B cell (primary cell): ENCODE measurements around the gene MAP4K5. TPM values are rescaled to one million over a fixed set of nuclear protein-coding genes. Genes with fewer than 3 reads are reported as not detected.

Experiments
- ATAC-seq: fragments of 200-7000 bp; cut with Tn5 transposase; one replicate; pipeline ENCODE4 v1.10.0; 2021; ENCODE audit warnings: low read depth, mild to moderate bottlenecking, moderate number of reproducible peaks, moderate library complexity
- CTCF ChIA-PET: fragments of 350-600 bp; sonication (Branson Sonifier 250); formaldehyde crosslinking; loops from one replicate; lab custom pipeline; 2021; ENCODE audit warnings: antibody characterized with exemption, inconsistent platforms; lab: Charles Lee
- POLR2A ChIA-PET: fragments of 350-600 bp; sonication (Branson Sonifier 250); formaldehyde crosslinking; loops from one replicate; lab custom pipeline; 2021; ENCODE audit warnings: antibody characterized with exemption; lab: Charles Lee
- DNase-seq: peaks from one replicate; pipeline ENCODE4 v3.0.0; 2013
- H2AFZ ChIP-seq: 2 replicates; pipeline ENCODE4 v1.6.1; 2012; ENCODE audit warnings: mild to moderate bottlenecking, low read depth, low read length; ENCODE audit not compliant: insufficient read depth, poor library complexity, severe bottlenecking
- H3K27ac ChIP-seq, 2 donors: 1 replicate in 1 of 2; 2 replicates in 1 of 2; pipeline ENCODE4 v1.5.1; 2012 to 2013; ENCODE audit warnings: low read length in 2 of 2, mild to moderate bottlenecking in 2 of 2, moderate library complexity in 1 of 2
- H3K27me3 ChIP-seq, 4 experiments: fragments of 200-600 bp in 1 of 4; sonication (generic) in 1 of 4; replicated peaks in 1 of 4; 1 replicate in 2 of 4; 2 replicates in 2 of 4; pipeline versions ENCODE4 v1.6.1 to v1.7.0; 2013 to 2016; ENCODE audit warnings: low read length in 3 of 4, mild to moderate bottlenecking in 2 of 4, mixed read lengths in 1 of 4, moderate library complexity in 1 of 4; ENCODE audit not compliant: insufficient read depth in 4 of 4, control insufficient read depth in 3 of 4; ENCODE audit errors: control extremely low read depth in 1 of 4
- H3K36me3 ChIP-seq, 2 experiments: replicated peaks in 1 of 2; 1 replicate in 1 of 2; 2 replicates in 1 of 2; pipeline versions ENCODE4 v1.6.1 to v1.7.1; 2013; ENCODE audit warnings: low read length in 1 of 2; ENCODE audit not compliant: insufficient read depth in 2 of 2, control insufficient read depth in 1 of 2; ENCODE audit errors: control extremely low read depth in 1 of 2, extremely low read depth in 1 of 2
- H3K4me1 ChIP-seq, 2 donors: fragments of 200-600 bp in 1 of 2; sonication (generic) in 1 of 2; 1 replicate in 1 of 2; 2 replicates in 1 of 2; pipeline versions ENCODE4 v1.5.1 to v1.6.1; 2013 to 2017; ENCODE audit warnings: low read length in 2 of 2; ENCODE audit not compliant: control insufficient read depth in 2 of 2, insufficient read depth in 2 of 2
- H3K4me2 ChIP-seq: replicated peaks from 2 replicates; pipeline ENCODE3; 2012; ENCODE audit warnings: mild to moderate bottlenecking, low read depth, low read length; ENCODE audit not compliant: poor library complexity, severe bottlenecking
- H3K4me3 ChIP-seq, 5 experiments: fragments of 200-600 bp in 1 of 5; sonication (generic) in 1 of 5; 1 replicate in 3 of 5; 2 replicates in 2 of 5; pipeline versions ENCODE4 v1.5.1 to v1.7.0; 2011 to 2016; ENCODE audit warnings: low read length in 4 of 5, mild to moderate bottlenecking in 4 of 5, low read depth in 2 of 5, control low read depth in 1 of 5, moderate library complexity in 1 of 5; ENCODE audit not compliant: insufficient read depth in 1 of 5; ENCODE audit errors: control extremely low read depth in 1 of 5, extremely low read depth in 1 of 5
- H3K79me2 ChIP-seq: fragments of 200-600 bp; sonication (generic); one replicate; pipeline ENCODE4 v1.6.0; 2016; ENCODE audit warnings: low read length; ENCODE audit not compliant: control insufficient read depth, insufficient read depth
- H3K9ac ChIP-seq: fragments of 200-600 bp; sonication (generic); 2 replicates; pipeline ENCODE4 v1.6.1; 2017; ENCODE audit warnings: mild to moderate bottlenecking, low read length, moderate library complexity
- H3K9me3 ChIP-seq, 3 donors: one replicate each; pipeline versions ENCODE4 v1.6.1 to v1.7.1; 2013; ENCODE audit warnings: low read length in 2 of 3; ENCODE audit not compliant: control insufficient read depth in 2 of 3, insufficient read depth in 1 of 3; ENCODE audit errors: control extremely low read depth in 1 of 3
- H4K20me1 ChIP-seq: 2 replicates; pipeline ENCODE4 v1.6.0; 2012; ENCODE audit warnings: mild to moderate bottlenecking, low read length; ENCODE audit not compliant: insufficient read depth, control insufficient read depth, poor library complexity, severe bottlenecking
- H3K27ac Mint-ChIP-seq: one replicate; pipeline ENCODE4 v1.8.0; 2021; ENCODE audit warnings: mixed read lengths
- H3K27me3 Mint-ChIP-seq: one replicate; pipeline ENCODE4 v1.8.0; 2021; ENCODE audit warnings: mixed read lengths
- H3K4me1 Mint-ChIP-seq: one replicate; pipeline ENCODE4 v1.8.0; 2021; ENCODE audit warnings: mixed read lengths
- H3K4me3 Mint-ChIP-seq: one replicate; pipeline ENCODE4 v1.8.0; 2021; ENCODE audit warnings: mixed read lengths
- H3K9me3 Mint-ChIP-seq: one replicate; pipeline ENCODE4 v1.8.0; 2022; ENCODE audit warnings: mixed read lengths; ENCODE audit not compliant: insufficient read depth
- EZH2 ChIP-seq: IDR thresholded peaks from 2 replicates; pipeline ENCODE4 v1.6.1; 2012; ENCODE audit warnings: borderline replicate concordance, low read depth, mild to moderate bottlenecking, moderate library complexity, low read length; ENCODE audit not compliant: insufficient read depth, poor library complexity, severe bottlenecking
- WGBS: methylation state at CpG from one replicate; pipeline ENCODE4 v1.1.5; 2013; ENCODE audit warnings: missing lambda C conversion rate; ENCODE audit not compliant: insufficient coverage; 5-methylcytosine and 5-hydroxymethylcytosine counted together
- intact Hi-C: fragments of 100-400 bp; cut with micrococcal nuclease; formaldehyde crosslinking; loops from one replicate; pipeline ENCODE4 v1.10.0; 2022
- polyA plus RNA-seq: library from polyadenylated mRNA; depleted of rRNA; stranded (reverse); fragments of >200 nt; gene quantifications from 2 replicates; pipeline ENCODE4 v1.2.3, GENCODE V29; 2012
- total RNA-seq, 2 donors: library from RNA; stranded (reverse); fragments of 120-200 nt in 1 of 2; gene quantifications; 1 replicate in 1 of 2; 2 replicates in 1 of 2; pipeline versions ENCODE4 v1.2.3 to v1.2.4, GENCODE V29; 2013 to 2022
- TF ChIP-seq, protein P1 (sequence below): fragments of 200-600 bp; IDR thresholded peaks from one replicate; pipeline ENCODE4 v1.8.0; 2022; ENCODE audit warnings: antibody characterized with exemption, mild to moderate bottlenecking

Gene MAP4K5
- total and polyA plus RNA-seq, 2 donors (not counting 1 experiment from before 2014, with no cell fraction given): 14.1 to 60.0 TPM

DNA sequence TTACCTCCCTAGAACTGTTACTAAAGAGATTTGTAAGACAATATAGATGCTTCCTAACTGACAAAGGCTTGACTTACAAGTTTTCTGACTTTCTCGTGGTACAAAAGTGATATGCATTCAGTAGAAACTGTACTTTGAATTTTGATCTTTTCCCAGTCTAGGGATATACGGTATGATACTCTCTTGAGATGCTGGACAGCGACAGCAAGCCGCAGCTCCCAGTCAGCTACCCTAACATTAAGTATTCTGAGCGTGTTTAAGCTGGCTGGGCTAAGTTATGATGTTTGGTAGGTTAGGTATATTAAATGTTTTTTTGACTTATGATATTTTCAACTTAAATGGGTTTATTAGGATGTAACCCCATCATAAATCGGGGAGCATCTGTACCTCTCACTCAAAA lies 80.5 kb downstream of the MAP4K5 start:
- no peak overlapping the region for H3K27ac Mint-ChIP-seq
- CTCF ChIA-PET: no interaction called here
- H3K4me1 Mint-ChIP-seq: no peaks in the 10 kb centered on the region

DNA sequence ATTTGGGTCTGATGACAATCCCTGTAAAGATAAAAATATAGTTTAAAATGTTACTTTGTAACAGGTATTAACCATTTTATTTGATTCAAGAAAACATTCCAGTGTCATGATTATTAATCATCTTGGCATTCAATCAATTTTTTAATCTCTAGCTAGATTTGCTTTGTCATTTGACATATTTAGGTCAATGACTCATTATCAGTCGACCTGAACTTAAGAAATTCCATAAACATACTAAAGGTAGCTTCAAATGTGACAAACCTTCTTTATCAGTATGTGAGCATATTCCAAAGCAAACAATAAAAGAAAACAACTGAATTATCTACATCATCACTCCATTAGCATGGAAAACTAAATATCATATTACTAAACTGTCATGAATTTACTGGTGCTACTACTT lies 84.9 kb downstream of the MAP4K5 start:
- Histone ChIP-seq H3K9ac (no peak overlapping the region), H3K27ac (no peak overlapping the region), H3K27me3 (no peaks in the 10 kb centered on the region), H3K79me2 (no peaks in the 10 kb centered on the region), H3K9me3 (peaks cover 0 to 5% (median 0%) of the 10 kb centered on the region in 3 donors), H3K4me3 (no peak overlapping the region), H3K36me3 (peaks cover 14 to 52% of the 10 kb centered on the region in 2 experiments), H4K20me1 (no peaks in the 10 kb centered on the region), H2AFZ (no peak overlapping the region), H3K4me2 (no peak overlapping the region), H3K4me1 (no peaks in the 10 kb centered on the region)
- ChIA-PET CTCF (interaction anchor here (1.7 kb wide), 1 partner anchor 10 kb away, joined by 4 read pairs; no protein-coding TSS in a partner anchor), POLR2A (no interaction called here)
- no CpG with 5 or more reads among the region's 1 CpG for WGBS
- Mint-ChIP-seq H3K27me3 (no peaks in the 10 kb centered on the region), H3K4me3 (no peak overlapping the region), H3K27ac (no peak overlapping the region), H3K4me1 (no peaks in the 10 kb centered on the region), H3K9me3 (peaks cover 7% of the 10 kb centered on the region)
- no peak for ATAC-seq
- intact Hi-C loops: loop anchor here (5.0 kb wide), 1 partner anchor 125 kb away; no protein-coding TSS in a partner anchor
- TF ChIP-seq, protein P1, sequence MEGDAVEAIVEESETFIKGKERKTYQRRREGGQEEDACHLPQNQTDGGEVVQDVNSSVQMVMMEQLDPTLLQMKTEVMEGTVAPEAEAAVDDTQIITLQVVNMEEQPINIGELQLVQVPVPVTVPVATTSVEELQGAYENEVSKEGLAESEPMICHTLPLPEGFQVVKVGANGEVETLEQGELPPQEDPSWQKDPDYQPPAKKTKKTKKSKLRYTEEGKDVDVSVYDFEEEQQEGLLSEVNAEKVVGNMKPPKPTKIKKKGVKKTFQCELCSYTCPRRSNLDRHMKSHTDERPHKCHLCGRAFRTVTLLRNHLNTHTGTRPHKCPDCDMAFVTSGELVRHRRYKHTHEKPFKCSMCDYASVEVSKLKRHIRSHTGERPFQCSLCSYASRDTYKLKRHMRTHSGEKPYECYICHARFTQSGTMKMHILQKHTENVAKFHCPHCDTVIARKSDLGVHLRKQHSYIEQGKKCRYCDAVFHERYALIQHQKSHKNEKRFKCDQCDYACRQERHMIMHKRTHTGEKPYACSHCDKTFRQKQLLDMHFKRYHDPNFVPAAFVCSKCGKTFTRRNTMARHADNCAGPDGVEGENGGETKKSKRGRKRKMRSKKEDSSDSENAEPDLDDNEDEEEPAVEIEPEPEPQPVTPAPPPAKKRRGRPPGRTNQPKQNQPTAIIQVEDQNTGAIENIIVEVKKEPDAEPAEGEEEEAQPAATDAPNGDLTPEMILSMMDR: no peak
- no peak for TF ChIP-seq EZH2
- no peak for DNase-seq

More for the DNA sequence above, 80.5 kb downstream of the MAP4K5 start:
- no peak overlapping the region for H3K4me2 ChIP-seq
- no peak overlapping the region for H2AFZ ChIP-seq
- no peaks in the 10 kb centered on the region for H4K20me1 ChIP-seq
- Mint-ChIP-seq H3K27me3 (no peaks in the 10 kb centered on the region), H3K9me3 (peaks cover 7% of the 10 kb centered on the region), H3K4me3 (no peak overlapping the region)
- no peak overlapping the region for H3K9ac ChIP-seq
- H3K4me1 ChIP-seq: no peaks in the 10 kb centered on the region
- POLR2A ChIA-PET: no interaction called here
- DNase-seq (no peak), ATAC-seq (no peak)
- no peak for TF ChIP-seq EZH2
- TF ChIP-seq, protein P1: no peak
- H3K27me3 ChIP-seq: no peaks in the 10 kb centered on the region
- no CpG with 5 or more reads among the region's 6 CpGs for WGBS
- no peak overlapping the region for H3K27ac ChIP-seq
- H3K4me3 ChIP-seq: no peak overlapping the region
- intact Hi-C loops: no loop called here
- H3K79me2 ChIP-seq: no peaks in the 10 kb centered on the region
- peaks cover 7 to 61% of the 10 kb centered on the region in 2 experiments for H3K36me3 ChIP-seq
- peaks cover 0 to 6% (median 0%) of the 10 kb centered on the region in 3 donors for H3K9me3 ChIP-seq
